K562 (cell line): ENCODE data around the gene ASCC2. TPM values are rescaled to one million over a fixed set of nuclear protein-coding genes. Genes with fewer than 3 reads are reported as not detected.

Source experiments
- ATAC-seq: fragments of 200-7000 bp; cut with Tn5 transposase; 3 replicates; pipeline ENCODE4 v1.9.1; 2020; ENCODE audit warnings: moderate library complexity
- BruUV-seq: library from RNA; stranded (reverse); fragments of 400-500 nt; replicated peaks from 2 replicates; lab custom pipeline; 2021; lab: Mats Ljungman, UMichigan
- CTCF ChIA-PET: fragments of 300-600 bp; formaldehyde crosslinking; extraction: SDS; loops from one replicate; lab custom pipeline; 2021; ENCODE audit warnings: low intra/inter-chr PET ratio; lab: Yijun Ruan, JAX
- POLR2A ChIA-PET: fragments of 300-600, 350-650 bp; sonication (Branson Sonifier 250); formaldehyde crosslinking; extraction: SDS; loops from one replicate; lab custom pipeline; 2021; ENCODE audit warnings: antibody characterized with exemption, inconsistent platforms; lab: Yijun Ruan, JAX
- DNase-seq, 4 experiments: peaks; one replicate each; pipeline versions ENCODE4 v3.0.0 to v3.0.0-alpha.2; 2011 to 2018; ENCODE audit warnings: low spot score in 3 of 4, mixed read lengths in 3 of 4; ENCODE audit errors: extremely low read depth in 1 of 4
- FAIRE-seq: peaks from 2 replicates; lab custom pipeline; 2011; peaks lifted over from hg19 to GRCh38; lab: Jason Lieb, UNC
- H2AFZ ChIP-seq: 2 replicates; pipeline ENCODE4 v1.6.0; 2011; ENCODE audit warnings: low read depth, low read length, control low read depth, inconsistent platforms
- H3K27ac ChIP-seq: fragments of 200-600 bp; 3 replicates; pipeline ENCODE4 v1.8.0; 2011; ENCODE audit warnings: low read depth, mild to moderate bottlenecking, control low read depth, inconsistent platforms, low read length, moderate library complexity, mixed read lengths; ENCODE audit errors: extremely low read depth
- H3K27me3 ChIP-seq, 2 experiments: fragments of 300-600 bp in 1 of 2; 2 replicates in 1 of 2; 3 replicates in 1 of 2; pipeline versions ENCODE4 v1.6.0 to v1.8.0; 2011; ENCODE audit warnings: inconsistent platforms in 2 of 2, low read length in 2 of 2, mild to moderate bottlenecking in 1 of 2, mixed read lengths in 1 of 2, moderate library complexity in 1 of 2; ENCODE audit not compliant: control insufficient read depth in 2 of 2, insufficient read depth in 2 of 2
- H3K36me3 ChIP-seq: fragments of 300-600 bp; 3 replicates; pipeline ENCODE4 v1.8.0; 2011; ENCODE audit warnings: mild to moderate bottlenecking, low read length, inconsistent platforms; ENCODE audit not compliant: control insufficient read depth, insufficient read depth
- H3K4me1 ChIP-seq, 2 experiments: fragments of 200-600 bp in 1 of 2; replicated peaks in 1 of 2; 2 replicates in 1 of 2; 3 replicates in 1 of 2; pipeline versions ENCODE4 v1.5.1 to v1.8.0; 2011; ENCODE audit warnings: inconsistent platforms in 2 of 2, low read length in 2 of 2, mild to moderate bottlenecking in 1 of 2, mixed read lengths in 1 of 2, moderate library complexity in 1 of 2; ENCODE audit not compliant: control insufficient read depth in 2 of 2, insufficient read depth in 2 of 2
- H3K4me2 ChIP-seq: 2 replicates; pipeline ENCODE4 v1.6.1; 2011; ENCODE audit warnings: low read length, control low read depth, inconsistent platforms, mixed read lengths; ENCODE audit not compliant: insufficient read depth
- H3K4me3 ChIP-seq: fragments of 200-600 bp; sonication (generic), shearing (Covaris generic); 2 replicates; pipeline ENCODE4 v1.5.1; 2016; ENCODE audit warnings: control low read depth, inconsistent platforms
- H3K79me2 ChIP-seq: fragments of 200-600 bp; 3 replicates; pipeline ENCODE4 v1.8.0; 2011; ENCODE audit warnings: low read length, inconsistent platforms; ENCODE audit not compliant: control insufficient read depth, insufficient read depth
- H3K9ac ChIP-seq, 2 experiments: 2 replicates each; pipeline versions ENCODE4 v1.6.0 to v1.6.1; 2011; ENCODE audit warnings: low read depth in 2 of 2, low read length in 2 of 2, control low read depth in 1 of 2, inconsistent platforms in 1 of 2, mild to moderate bottlenecking in 1 of 2, mixed read lengths in 1 of 2; ENCODE audit not compliant: insufficient read depth in 1 of 2
- H3K9me1 ChIP-seq: one replicate; pipeline ENCODE4 v1.6.0; 2011; ENCODE audit warnings: inconsistent platforms, mild to moderate bottlenecking, low read length, moderate library complexity; ENCODE audit not compliant: control insufficient read depth, insufficient read depth
- H3K9me3 ChIP-seq: replicated peaks from 2 replicates; pipeline ENCODE4 v1.5.1; 2011; ENCODE audit warnings: low read depth, low read length, inconsistent platforms; ENCODE audit not compliant: control insufficient read depth, insufficient read depth
- H4K20me1 ChIP-seq: replicated peaks from 2 replicates; pipeline ENCODE4 v1.6.1; 2011; ENCODE audit warnings: low read length, inconsistent platforms, mixed read lengths; ENCODE audit not compliant: control insufficient read depth, insufficient read depth
- DNMT1 ChIP-seq: fragments of 450-650 bp; IDR thresholded peaks from 2 replicates; pipeline ENCODE4 v1.6.1; 2016; ENCODE audit warnings: antibody characterized with exemption, mild to moderate bottlenecking
- ELF4 ChIP-seq: fragments of 450-650 bp; formaldehyde crosslinking; IDR thresholded peaks from 2 replicates; pipeline ENCODE4 v1.4.0; 2022; ENCODE audit warnings: missing genetic modification characterization
- GATAD2B ChIP-seq: fragments of 450-650 bp; IDR thresholded peaks from 2 replicates; pipeline ENCODE4 v1.6.1; 2017; ENCODE audit warnings: mild to moderate bottlenecking, borderline replicate concordance
- IFI16 ChIP-seq: fragments of 250-450 bp; sonication (Bioruptor Pico); IDR thresholded peaks from 2 replicates; pipeline ENCODE4 v2.1.2; 2022; ENCODE audit warnings: mild to moderate bottlenecking, inconsistent platforms
- IRF2 ChIP-seq: sonication (generic); formaldehyde crosslinking; IDR thresholded peaks from 2 replicates; pipeline ENCODE4 v1.8.1; 2022; ENCODE audit warnings: mild to moderate bottlenecking, missing genetic modification reagents
- KLF13 ChIP-seq: fragments of 450-650 bp; IDR thresholded peaks from 2 replicates; pipeline ENCODE4 v1.6.1; 2016; ENCODE audit warnings: missing genetic modification characterization, low read depth, mild to moderate bottlenecking, missing compliant biosample characterization, moderate library complexity, borderline replicate concordance
- POLR3A ChIP-seq: IDR thresholded peaks from 2 replicates; pipeline ENCODE4 v1.6.1; 2011; ENCODE audit warnings: borderline replicate concordance, mild to moderate bottlenecking, moderate library complexity; ENCODE audit not compliant: insufficient read length, insufficient read depth; ENCODE audit errors: extremely low read depth
- SMAD3 ChIP-seq: fragments of 450-650 bp; formaldehyde crosslinking; conservative IDR thresholded peaks from 2 replicates; pipeline ENCODE4 v1.4.0; 2020; ENCODE audit warnings: mild to moderate bottlenecking
- SREBF1 ChIP-seq: fragments of 150-350 bp; IDR thresholded peaks from 2 replicates; pipeline ENCODE4 v1.6.1; 2014; ENCODE audit warnings: antibody characterized with exemption, low read depth, low read length, borderline replicate concordance
- ZNF133 ChIP-seq: fragments of 250-450 bp; sonication (Bioruptor Pico); IDR thresholded peaks from 2 replicates; pipeline ENCODE4 v1.4.0; 2020; ENCODE audit warnings: mild to moderate bottlenecking
- ZNF165 ChIP-seq: fragments of 250-450 bp; sonication (Bioruptor Pico); IDR thresholded peaks from 2 replicates; pipeline ENCODE4 v1.4.0; 2020; ENCODE audit warnings: borderline replicate concordance
- ZNF212 ChIP-seq: fragments of 450-650 bp; formaldehyde crosslinking; IDR thresholded peaks from 2 replicates; pipeline ENCODE4 v1.4.0; 2020; ENCODE audit warnings: mild to moderate bottlenecking
- ZNF785 ChIP-seq: fragments of 250-450 bp; sonication (Bioruptor Pico); IDR thresholded peaks from 2 replicates; pipeline ENCODE4 v1.4.0; 2020; ENCODE audit warnings: mild to moderate bottlenecking
- WGBS: fragments of 100-300 bp; shearing (Covaris generic); methylation state at CpG from one replicate; pipeline ENCODE4 v1.1.6; 2016; ENCODE audit warnings: low coverage, mixed read lengths; ENCODE audit not compliant: insufficient coverage; ENCODE audit errors: missing lambda C conversion rate; 5-methylcytosine and 5-hydroxymethylcytosine counted together
- in situ Hi-C: fragments of 300-500 bp; cut with MboI; formaldehyde crosslinking; loops from 4 replicates; pipeline ENCODE4 v1.15.0; 2018; ENCODE audit warnings: inconsistent platforms, mixed read lengths
- intact Hi-C: fragments of 100-400 bp; cut with micrococcal nuclease; formaldehyde crosslinking; loops from 2 replicates; pipeline ENCODE4 v1.14.2; 2022
- polyA plus RNA-seq, 8 experiments: library from polyadenylated mRNA; depleted of rRNA in 4 of 8; stranded (reverse) in 5 of 8; unstranded in 3 of 8; fragments of >200 nt; fragmentation: Nextera tagmentation in 2 of 8; fragmentation: Illumina TruSeq in 1 of 8; extraction: Ambion mirVana in 2 of 8; extraction: Trizol in 1 of 8; gene quantifications; 2 replicates each; pipeline versions ENCODE4 v1.2.1 to v1.2.3, GENCODE V29; 2011 to 2014; ENCODE audit warnings: inconsistent platforms in 1 of 8, missing spikeins in 1 of 8
- total RNA-seq, 7 experiments: library from RNA; depleted of rRNA in 6 of 7; stranded (reverse); fragments of >200 nt in 6 of 7; fragmentation: Illumina TruSeq in 2 of 7; extraction: Trizol in 2 of 7; gene quantifications; 2 replicates each; pipeline versions ENCODE4 v1.2.1 to v1.2.3, GENCODE V29; 2011 to 2021; ENCODE audit warnings: low replicate concordance in 1 of 7

Gene ASCC2
- total and polyA plus RNA-seq, 9 of the 15 experiments (the other 6 are each of a cell fraction or from before 2014, with no cell fraction given), result 4.0 to 46.7 (median 26.8) TPM

GRCh38 chr22:29815580-29815979 is 22.5 kb downstream of the ASCC2 start:
- ATAC-seq (no peak), DNase-seq (no peak), FAIRE-seq (no peak)
- peaks cover 4% of the 10 kb centered on the region; the same call in 1 of the 2 replicates for H4K20me1 ChIP-seq
- no peak overlapping the region for H2AFZ ChIP-seq
- H3K27me3 ChIP-seq, result no peaks in the 10 kb centered on the region
- H3K79me2 ChIP-seq, result no peaks in the 10 kb centered on the region
- ChIA-PET CTCF (no interaction called here), POLR2A (no interaction called here)
- 90% methylated on average over 4 of the region's 4 CpGs for WGBS
- in situ Hi-C loops (loop anchor here (10.0 kb wide), 1 partner anchor 189 kb away; no protein-coding TSS in a partner anchor), intact Hi-C loops (no loop called here)
- H3K27ac ChIP-seq, result no peak overlapping the region
- H3K9ac ChIP-seq, result no peak overlapping the region
- peaks cover 4% of the 10 kb centered on the region for H3K9me1 ChIP-seq
- no peak for TF ChIP-seq ZNF785 (CRISPR knock-in tag)
- TF ChIP-seq ZNF212 (CRISPR knock-in tag), result no peak
- TF ChIP-seq ZNF165 (CRISPR knock-in tag), result no peak
- TF ChIP-seq GATAD2B, result no peak
- no peak for TF ChIP-seq KLF13 (tag)
- no peak for TF ChIP-seq SREBF1
- TF ChIP-seq DNMT1, result no peak
- TF ChIP-seq IRF2 (CRISPR knock-in tag), result no peak
- no peak for TF ChIP-seq POLR3A
- TF ChIP-seq SMAD3 (CRISPR knock-in tag), result no peak
- no peak for TF ChIP-seq ZNF133 (CRISPR knock-in tag)
- no peak for TF ChIP-seq IFI16 (CRISPR knock-in tag)
- TF ChIP-seq ELF4 (CRISPR knock-in tag), result no peak
- no peak overlapping the region for H3K4me3 ChIP-seq
- H3K4me2 ChIP-seq, result no peak overlapping the region
- H3K9me3 ChIP-seq, result no peaks in the 10 kb centered on the region
- peaks cover 81% of the 10 kb centered on the region; the same call in 2 of the 3 replicates for H3K36me3 ChIP-seq
- no TSS peak for BruUV-seq
- H3K4me1 ChIP-seq, result no peaks in the 10 kb centered on the region
